NCI-H1105 treated with DMSO at 0.1 percent for 48 hours (cell line): ENCODE measurements around the gene EIF2A.
"Not testable (repeated sequence)": the region's sequence is repeated elsewhere in the genome, so short reads cannot be mapped to it uniquely, and the experiment has no call there.

Experiments
- DNase-seq: peaks from one replicate; lab custom pipeline; 2025; lab: John Stamatoyannopoulos, UW

Gene EIF2A

GRCh38 chr3:150546226-150547044 lies at the start of gene EIF2A, which contains the start of gene SERP1:
EIF2A (plus strand) TSS chr3:150546787; CDS start chr3:150546803, 16 bp downstream.
SERP1 (minus strand) TSS chr3:150546496; CDS start chr3:150546135, 361 bp downstream.
- DNase-seq: peak; percentile 100

- DNase-seq: no peak
Measured at GRCh38 chr3:150497956-150498355, 48.6 kb upstream of the EIF2A start.

- DNase-seq: not testable (repeated sequence)
Measured at GRCh38 chr3:150500960-150501359, 45.6 kb upstream of the EIF2A start.

GRCh38 chr3:150503402-150504099 lies 43.0 kb upstream of the EIF2A start:
- DNase-seq: no peak

GRCh38 chr3:150504483-150504882 lies 42.1 kb upstream of the EIF2A start:
- no peak for DNase-seq

GRCh38 chr3:150508401-150508800 lies 38.2 kb upstream of the EIF2A start:
- DNase-seq: no peak

- no peak for DNase-seq
Measured at GRCh38 chr3:150509780-150510179, 36.8 kb upstream of the EIF2A start.

- DNase-seq: no peak
Measured at GRCh38 chr3:150511122-150511821, 35.3 kb upstream of the EIF2A start.

GRCh38 chr3:150515210-150515609 lies 31.4 kb upstream of the EIF2A start:
- DNase-seq: no peak

GRCh38 chr3:150519026-150519425 lies 27.6 kb upstream of the EIF2A start:
- no peak for DNase-seq

GRCh38 chr3:150520408-150520807 lies 26.2 kb upstream of the EIF2A start:
- no peak for DNase-seq

GRCh38 chr3:150521463-150521862 lies 25.1 kb upstream of the EIF2A start:
- no peak for DNase-seq

- DNase-seq: no peak
Measured at GRCh38 chr3:150523538-150523937, 23.0 kb upstream of the EIF2A start.

- no peak for DNase-seq
Measured at GRCh38 chr3:150527464-150528255, 18.9 kb upstream of the EIF2A start.

- DNase-seq: peak; percentile 27
Measured at GRCh38 chr3:150528354-150528797, 18.2 kb upstream of the EIF2A start.

GRCh38 chr3:150531775-150532174 lies 14.8 kb upstream of the EIF2A start:
- no peak for DNase-seq

GRCh38 chr3:150535204-150535603 lies 11.4 kb upstream of the EIF2A start:
- no peak for DNase-seq

GRCh38 chr3:150538324-150539208 lies 8.0 kb upstream of the EIF2A start:
- no peak for DNase-seq

- no peak for DNase-seq
Measured at GRCh38 chr3:150540297-150540696, 6.3 kb upstream of the EIF2A start.

GRCh38 chr3:150540991-150541390 lies 5.6 kb upstream of the EIF2A start:
- no peak for DNase-seq

GRCh38 chr3:150543128-150543527 lies 3.5 kb upstream of the EIF2A start:
- DNase-seq: no peak
